ENCODE data around the gene HDAC9.
"Not testable (repeated sequence)": the region's sequence is repeated elsewhere in the genome, so short reads cannot be mapped to it uniquely, and the experiment has no call there.

Gene HDAC9

DNA sequence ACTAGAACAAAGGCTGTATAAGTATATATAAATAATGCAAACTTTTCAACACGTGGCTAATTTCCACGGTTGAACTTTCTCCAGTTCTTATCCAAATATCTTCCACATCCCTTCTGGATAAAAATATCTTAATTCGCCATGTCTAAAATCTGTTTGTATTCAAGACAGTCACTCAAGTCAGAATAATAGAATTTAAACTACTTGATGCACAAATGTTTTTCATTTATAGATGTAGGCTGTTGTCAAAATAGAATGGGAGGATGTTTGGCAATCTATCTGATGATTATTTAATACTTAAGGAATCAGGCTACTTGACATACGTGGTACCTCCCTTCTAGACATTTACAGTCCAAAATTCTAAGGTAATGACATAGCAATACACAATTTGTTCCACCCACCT is 417.6 kb downstream of the HDAC9 start:
- no peak for DNase-seq

DNA sequence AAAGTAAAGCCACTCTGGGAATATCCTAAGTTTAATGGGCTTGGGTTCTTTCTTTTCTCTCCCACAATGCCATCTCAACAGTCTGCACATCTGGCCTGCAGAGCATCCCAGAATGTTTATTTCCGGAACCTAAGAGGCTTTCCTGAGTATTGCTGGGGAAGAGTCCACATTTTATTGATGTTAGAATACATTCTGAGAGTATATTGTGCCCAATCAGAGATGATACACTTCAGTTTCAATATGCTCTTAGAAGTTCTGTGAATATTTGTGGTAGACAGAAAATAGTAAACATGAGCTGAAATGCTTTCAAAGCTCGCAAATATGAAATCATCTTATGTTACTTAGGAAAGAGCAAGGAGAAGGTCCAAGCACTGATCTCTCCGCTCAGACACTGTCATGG is 421.3 kb downstream of the HDAC9 start:
- DNase-seq = no peak

DNA sequence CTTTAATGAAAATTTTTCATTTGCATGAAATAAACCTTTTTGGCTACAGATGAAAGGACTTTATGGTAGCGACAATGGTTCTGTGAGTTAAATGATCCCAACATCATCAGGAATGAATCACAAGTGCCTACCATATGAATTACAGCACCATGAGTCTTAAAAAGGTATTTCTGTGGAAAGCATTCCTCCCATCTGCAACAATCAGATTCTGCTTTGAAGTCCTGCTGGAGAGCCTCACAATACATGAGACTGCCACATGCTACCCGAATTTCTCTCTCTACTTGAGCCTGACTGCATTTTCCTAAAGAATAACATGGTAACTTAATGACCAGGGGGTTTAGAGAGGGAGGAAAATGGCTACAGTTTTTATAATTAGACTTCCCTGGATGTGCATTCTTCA is 431.6 kb downstream of the HDAC9 start:
- DNase-seq = no peak

DNA sequence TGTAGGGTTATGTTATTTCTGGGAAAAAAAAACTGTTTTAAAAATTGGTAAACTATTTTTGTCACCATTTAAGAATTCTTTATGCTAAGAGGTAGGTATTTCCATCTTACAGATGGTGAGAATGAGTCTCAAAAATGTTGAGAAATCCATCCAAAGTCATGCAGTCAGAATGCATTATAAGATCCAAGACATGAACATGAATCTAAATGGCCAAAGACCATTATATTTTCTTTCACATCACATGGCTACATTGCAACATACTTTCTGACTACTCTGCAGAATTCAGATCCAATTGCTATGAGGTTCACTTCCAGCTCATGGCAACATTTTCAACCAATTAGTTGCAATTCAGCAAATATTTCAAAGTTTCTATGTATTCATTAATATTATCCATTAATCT is 440.7 kb downstream of the HDAC9 start:
- DNase-seq = no peak

DNA sequence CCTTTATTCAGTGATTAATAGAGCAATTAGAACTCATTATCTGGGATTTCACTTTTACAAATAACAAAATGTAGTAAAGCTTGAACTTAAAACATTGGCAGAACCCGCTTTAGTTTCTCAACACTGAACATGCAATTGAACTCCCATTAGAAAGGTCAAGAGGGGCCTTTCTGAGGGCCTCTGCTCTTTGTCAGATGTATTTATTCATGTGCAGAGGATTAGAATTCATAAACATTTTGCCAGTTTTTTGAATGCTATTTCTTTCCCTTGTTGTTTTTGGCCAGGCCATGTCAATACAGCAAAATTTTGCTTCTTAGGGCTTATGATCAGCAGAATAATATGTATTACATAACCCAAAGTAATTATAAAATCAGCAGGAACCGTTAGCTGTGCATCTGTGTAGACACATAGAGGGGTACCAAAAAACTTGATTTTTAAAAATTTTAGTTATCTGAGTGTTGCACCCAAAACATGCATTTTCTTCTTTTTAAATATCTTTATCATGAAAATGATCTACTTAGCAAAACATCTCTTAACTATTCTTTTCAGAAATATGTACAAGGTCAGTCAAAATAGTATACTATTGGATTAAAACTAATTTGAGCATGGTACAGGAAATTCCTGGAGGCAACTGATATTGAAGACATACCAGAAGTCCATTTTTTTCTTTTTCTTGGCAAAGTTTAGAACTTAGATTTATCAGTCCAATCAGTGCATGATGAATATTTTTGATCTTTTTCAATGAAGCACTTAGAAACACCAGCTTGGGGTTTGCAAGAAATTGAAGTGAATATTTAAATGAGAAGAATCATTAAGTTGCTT is 444.4 kb downstream of the HDAC9 start:
- DNase-seq = no peak

DNA sequence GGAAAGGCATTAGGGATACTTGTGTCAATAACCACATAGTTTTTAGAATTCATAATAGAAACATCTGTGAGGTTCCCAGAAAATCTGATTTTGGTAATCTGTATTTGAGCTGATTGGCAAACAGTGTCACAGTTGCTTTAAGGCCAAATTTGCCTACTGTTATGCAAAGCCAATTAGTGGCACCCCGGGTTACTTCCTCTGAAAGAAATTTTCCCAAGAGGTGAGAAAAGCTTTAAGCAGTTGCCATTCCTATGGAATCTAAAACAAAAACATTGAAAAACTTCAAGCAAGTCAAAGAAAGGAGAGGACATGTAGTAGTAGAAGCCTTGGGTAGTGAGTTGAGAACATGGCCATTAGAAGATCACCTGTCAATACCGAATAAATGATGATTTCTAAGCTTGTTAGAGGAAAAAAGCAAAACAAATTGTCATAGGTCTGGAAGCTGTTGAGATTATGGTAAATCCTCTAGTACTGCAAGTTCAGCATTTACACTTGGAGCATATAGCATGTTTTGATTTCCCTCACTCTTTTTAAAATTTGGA is 445.1 kb downstream of the HDAC9 start:
- no peak for DNase-seq

DNA sequence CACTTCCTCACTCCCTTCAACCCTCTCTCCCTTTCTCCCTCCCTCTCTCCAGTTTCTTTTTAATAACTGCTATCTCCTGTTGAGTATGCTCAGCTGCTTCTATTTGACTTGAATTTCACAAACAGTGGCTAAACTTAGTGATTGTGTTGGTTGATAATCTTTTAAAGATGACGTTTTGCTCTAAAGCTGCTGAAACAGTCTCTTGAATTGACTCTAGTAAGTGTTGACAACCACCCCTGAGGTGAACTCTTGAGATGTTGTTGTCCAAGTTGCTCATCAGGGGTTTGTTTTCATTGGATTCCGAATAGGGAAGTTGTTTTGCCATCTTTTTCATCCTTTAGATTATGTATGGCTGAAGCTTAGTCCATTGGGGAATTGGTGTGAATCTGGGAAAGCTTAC is 445.7 kb downstream of the HDAC9 start:
- no peak for DNase-seq

DNA sequence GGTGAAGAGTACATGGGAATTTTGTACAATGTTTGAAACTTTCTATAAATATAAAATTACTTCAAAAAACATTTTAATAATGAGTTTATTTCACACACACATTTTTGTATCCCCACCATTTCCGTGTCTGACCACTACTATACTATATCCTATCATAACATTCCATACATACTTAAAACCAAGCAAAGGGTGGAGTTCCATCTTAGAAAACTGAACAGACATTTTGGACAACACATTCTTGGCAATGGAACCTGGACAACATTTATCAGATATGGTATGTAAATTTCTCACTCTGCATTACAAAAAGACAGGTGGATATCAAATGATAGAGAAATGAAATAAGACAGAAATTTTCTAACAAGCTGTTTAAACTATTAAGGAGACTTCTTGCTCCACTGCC is 453.0 kb downstream of the HDAC9 start:
- DNase-seq = no peak

DNA sequence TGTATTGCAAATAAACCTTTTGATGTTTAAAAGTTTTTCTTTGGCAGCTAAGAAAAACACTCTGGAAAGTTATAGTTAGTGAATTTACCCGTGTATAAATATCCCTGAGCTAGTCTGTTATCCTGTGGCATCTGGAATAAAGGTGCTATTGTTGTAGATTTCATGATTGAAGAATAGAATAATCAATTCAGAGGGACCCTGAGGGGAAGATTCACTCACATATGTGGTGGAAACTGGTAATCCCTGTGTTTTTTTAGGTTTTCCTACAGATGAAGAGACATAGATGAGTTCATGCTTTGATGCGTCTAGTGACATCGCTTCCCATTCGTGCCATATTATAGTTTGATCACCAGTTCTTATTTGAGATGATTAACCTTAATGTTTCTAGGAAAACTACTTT is 457.3 kb downstream of the HDAC9 start:
- DNase-seq = no peak

DNA sequence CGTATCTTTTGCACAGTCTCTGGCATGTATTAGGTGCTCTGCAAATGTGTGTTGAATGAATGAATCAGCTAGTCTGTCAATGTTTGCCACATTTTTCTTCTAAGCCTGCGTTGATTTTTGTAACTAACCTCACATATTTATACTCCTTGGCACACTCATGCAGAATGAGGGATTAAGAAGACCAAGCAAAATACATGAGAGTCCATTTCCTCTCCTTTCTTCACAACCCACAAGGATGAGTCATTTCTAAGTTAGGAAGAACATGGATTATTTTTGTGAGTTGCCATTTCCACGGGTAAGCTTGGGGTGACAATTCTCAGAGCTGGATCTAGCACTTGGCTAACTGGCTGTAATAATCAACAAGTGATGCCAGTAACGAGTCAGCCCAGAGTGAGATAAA is 463.1 kb downstream of the HDAC9 start:
- DNase-seq = no peak

DNA sequence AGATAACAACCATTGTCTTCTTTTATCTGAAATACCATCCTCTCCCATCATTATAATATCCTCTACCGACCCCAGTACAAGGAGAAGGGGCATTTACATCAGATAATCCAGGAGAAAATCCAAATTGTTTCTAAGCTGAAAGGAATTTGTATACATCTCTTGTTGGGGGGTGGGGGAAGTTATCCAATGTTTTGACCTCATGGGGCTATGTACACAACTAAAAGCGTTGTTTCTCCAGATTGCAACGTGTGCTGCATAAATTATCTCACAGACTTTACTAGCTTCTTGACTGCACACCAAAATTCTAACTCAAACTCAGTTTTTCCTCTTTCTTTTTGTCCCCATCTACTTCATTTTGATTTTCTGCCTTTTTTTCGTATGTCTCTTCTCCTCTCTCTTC is 465.2 kb downstream of the HDAC9 start:
- no peak for DNase-seq

DNA sequence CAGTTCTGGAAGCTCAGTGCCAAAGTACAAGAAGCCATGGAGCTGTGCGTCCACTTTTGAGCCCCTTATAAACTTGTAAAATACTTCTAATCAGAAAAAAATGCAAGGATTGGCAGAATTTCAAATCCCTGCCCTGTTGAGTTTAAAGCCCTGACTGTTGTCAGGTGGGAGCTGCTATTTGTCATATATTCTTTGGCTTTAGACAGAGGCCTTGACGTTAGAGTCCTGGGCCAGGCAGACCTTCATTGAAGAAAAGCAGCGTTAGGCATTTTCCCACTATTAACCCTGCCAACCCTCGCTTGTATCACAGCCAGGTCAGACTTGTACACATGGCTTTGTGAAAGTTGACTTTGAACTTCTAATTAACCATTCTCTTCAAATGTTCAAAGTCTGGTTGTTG is 466.5 kb downstream of the HDAC9 start:
- DNase-seq = no peak

DNA sequence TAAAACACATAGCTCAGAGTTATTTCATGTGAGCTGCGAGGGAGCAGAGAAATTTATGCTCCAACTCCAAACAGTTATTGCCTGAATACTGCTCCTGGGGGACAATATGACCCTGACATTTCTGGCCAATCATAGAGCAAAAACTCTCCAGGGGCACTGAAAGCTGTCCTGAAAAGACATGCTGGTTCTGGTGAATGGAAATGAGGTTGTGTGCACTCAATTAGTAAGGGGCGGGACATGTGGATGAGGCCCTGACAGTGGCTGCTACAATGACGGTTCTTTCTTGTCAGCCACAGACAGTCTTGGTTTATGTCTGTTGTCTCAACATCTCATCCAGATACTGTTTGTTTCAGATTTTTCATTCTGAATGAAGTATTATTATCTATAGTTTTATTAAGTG is 470.1 kb downstream of the HDAC9 start:
- DNase-seq = no peak

DNA sequence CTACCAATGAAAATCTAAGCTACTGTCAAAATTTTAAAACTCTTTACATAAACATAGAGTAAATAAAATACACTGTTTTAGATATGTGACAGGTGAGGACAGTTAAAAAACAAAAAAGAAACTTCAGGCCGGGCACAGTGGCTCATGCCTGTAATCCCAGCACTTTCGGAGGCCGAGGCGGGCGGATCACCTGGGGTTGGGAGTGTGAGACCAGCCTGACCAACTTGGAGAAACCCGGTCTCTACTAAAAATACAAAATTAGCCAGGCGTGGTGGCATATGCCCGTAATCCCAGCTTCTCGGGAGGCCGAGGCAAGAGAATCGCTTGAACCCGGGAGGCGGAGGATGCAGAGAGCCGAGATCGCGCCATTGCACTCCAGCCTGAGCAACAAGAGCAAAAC is 472.2 kb downstream of the HDAC9 start:
- not testable (repeated sequence) for DNase-seq

DNA sequence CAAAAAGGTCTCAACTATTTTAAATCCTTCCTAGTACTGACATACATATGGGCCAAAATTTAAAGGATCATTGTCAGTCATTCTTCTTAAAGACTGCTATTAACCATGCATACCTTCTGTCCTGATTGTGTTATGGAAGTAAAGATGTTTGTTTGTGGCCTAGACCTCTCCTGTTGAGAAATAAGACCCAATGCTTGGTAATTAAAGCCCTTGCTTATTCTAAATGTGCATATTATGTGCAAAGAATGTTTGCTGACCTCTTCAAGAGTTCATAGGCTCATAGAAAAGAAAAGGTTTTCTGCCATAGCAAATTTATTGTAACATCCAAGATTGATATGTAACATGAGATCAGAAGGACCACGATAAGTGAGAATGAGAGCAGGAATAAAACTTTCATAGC is 476.3 kb downstream of the HDAC9 start:
- DNase-seq = no peak

DNA sequence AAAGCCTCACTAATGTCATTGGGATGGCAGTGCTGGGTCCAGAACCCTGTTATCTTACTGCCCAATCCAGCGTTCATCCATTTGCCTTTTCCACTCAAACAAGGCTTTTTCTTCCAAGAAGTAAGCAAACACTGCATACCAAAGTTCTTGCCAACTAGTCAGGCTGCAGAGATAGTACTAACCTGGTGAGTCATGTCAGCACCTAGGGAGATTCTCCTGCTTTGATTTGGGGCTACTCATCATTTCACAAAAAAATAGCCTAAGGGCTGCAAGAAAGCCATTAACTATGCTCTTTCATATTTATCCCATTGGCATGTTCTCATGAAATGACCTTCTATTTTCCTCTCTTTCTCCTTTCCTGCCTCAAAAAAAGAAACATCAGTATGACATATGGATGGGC is 479.3 kb downstream of the HDAC9 start:
- no peak for DNase-seq

DNA sequence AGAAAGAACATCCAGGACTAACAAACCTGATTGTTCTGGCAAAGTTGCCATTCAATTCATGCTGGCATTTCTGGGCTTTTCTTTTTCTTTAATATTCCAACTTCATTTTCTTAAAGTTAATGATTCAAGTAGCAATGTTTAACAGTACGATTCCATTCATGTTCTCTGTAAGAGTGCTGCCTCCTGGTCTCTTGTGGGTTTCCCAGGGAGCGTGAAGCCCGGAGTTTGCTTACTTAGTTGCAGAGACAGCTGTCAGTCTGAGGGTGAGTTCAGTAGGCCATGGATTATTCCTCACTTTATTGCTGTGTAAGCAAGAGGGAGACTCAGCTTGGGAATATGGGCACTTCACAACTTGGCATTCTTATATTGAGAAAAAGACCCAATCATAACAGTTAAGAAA is 479.7 kb downstream of the HDAC9 start:
- DNase-seq = no peak

DNA sequence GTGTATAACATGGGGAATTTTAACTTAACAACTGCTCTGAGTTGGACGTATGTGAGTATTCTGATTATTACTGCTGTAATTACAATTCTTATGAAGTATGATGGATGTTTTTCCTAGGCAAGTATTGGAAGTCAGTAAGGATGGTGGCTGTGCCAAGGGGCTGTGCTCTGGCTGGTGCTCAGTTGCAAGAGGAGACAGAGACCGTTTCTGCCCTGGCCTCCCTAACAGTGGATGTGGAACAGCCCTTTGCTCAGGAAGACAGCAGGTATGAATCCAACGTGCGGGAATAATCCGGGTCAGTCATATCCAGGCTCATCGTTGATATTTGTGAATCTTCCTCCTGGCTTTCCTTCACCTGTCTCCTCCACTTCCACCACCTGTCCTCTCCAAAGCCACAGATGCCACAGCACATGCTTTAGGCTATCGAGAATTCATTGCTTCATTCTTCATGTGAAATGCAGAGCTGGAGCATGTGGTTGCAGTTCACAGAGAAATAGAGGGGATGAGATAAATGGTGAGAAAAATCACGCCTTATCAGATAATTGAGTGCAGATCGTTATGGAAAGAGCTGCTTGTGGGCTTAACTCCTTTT is 480.2 kb downstream of the HDAC9 start:
- DNase-seq = no peak

DNA sequence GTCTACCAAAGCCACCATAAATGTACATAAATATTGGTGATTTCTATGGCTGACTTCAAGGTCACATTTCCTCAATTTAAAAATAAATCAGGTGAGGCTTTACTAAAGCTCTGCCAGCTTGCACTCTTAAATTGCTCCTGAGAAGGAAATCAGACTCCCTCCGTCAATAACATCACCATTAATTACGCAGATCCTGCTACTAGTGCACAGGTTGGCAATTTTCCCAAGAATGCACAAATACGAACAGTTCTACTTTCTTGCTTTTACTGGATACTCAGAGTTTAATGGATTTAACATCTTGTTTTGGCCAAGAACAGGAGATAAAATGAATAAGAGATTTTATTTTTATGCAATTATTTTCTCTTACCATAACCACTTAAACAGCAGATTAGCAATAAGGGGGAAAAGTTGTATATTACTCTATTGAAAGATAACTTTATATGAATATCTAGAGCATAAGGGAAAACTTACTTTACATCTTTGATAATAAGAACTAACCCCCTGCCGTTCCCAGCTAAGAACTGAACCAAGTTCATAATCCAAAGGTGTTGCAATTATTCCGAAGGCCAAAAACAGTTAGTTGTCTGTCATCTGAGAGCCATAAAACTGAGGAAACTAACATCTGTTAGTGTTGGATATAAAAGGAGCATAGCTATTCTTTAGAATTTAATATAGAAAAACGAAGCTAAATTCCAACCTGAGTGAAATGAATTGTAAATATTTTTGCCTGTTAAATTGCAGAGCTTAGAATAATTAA is 481.3 kb downstream of the HDAC9 start:
- no peak for DNase-seq

DNA sequence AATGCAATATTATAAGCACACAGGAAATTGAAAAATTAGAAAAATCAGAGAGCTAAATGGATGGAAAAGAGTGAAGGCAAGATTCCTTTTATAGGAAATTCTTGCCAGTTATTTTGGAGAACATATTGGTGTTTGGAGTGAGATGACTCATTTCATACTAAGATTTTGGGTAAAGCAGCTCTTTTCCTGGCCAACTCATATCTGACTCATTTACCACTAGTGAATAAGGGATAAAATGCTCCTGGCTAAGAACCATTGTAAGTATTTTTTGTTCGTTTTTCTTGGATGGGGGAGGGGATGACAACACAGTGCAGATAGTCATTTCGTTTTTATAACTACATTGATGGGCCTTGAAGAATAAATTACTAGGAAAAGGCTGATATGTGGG is 482.6 kb downstream of the HDAC9 start:
- no peak for DNase-seq

DNA sequence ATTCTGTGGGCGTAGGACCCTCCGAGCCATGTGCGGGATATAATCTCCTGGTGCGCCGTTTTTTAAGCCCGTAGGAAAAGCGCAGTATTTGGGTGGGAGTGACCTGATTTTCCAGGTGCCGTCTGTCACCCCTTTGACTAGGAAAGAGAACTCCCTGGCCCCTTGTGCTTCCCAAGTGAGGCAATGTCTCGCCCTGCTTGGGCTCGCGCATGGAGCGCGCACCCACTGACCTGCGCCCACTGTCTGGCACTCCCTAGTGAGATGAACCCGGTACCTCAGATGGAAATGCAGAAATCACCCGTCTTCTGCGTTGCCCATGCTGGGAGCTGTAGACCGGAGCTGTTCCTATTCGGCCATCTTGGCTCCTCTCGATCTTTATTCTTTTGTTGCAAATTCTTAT is 495.2 kb downstream of the HDAC9 start:
- not testable (repeated sequence) for DNase-seq

DNA sequence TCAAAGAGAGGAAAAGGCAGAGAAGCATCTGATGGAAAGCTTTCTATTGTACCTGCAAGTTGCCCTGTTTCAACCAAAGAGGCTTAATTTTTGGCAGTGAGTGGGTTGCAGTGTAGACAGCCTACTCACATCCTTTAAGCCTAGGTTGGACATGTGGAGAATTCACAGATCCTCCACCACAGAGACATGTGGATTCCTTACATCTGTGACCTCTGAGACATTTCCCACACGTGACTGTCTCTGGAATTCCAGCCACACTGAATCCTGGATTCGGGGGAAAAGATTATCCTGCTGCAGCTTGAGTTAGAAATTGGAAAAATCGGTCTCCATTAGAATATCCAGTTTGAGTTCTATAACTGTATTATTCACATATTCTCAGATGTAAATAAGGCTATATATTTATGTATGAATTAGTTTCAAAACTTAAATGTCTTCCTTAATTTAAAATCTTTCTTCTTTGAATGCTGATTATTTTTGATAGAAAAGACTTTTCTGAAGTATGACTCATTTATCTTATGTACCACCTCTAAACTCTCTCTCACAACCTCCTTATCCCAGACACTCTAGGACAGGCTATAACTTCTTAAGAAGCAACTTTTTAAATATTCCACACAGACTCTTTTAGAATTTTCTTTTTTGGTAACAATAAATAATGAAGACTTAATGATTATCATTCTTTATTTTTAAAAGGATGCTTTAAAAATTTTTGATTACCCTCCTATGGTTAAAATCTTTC is 498.6 kb downstream of the HDAC9 start:
- DNase-seq = no peak

DNA sequence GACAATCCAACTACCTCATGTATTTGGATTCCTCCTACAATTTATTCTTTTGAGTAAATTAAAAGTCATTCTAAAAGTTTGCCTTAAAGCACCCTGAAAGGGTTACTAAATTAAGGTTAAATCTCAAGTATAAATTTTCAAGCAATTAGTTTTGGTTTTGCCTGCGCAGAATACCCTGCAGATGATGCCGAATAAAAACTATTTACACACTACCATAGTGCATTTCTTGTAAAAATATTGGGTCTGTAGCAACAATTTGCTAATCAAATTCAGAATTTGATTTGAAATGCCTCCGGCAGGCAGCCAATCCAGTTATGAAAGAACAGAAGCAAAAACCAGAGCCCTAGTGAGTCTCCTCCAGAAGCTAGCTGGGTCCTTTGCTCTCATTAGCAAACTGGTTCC is 499.7 kb downstream of the HDAC9 start:
- no peak for DNase-seq

Data from NCI-H2029 (cell line).